ENCODE data around the gene ANP32B. TPM values are rescaled to one million over a fixed set of nuclear protein-coding genes. Genes with fewer than 3 reads are reported as not detected.

ANP32B gene
- polyA plus RNA-seq, 1 of the 3 experiments (the other 2 are of a cell fraction): 28.4 TPM

DNA sequence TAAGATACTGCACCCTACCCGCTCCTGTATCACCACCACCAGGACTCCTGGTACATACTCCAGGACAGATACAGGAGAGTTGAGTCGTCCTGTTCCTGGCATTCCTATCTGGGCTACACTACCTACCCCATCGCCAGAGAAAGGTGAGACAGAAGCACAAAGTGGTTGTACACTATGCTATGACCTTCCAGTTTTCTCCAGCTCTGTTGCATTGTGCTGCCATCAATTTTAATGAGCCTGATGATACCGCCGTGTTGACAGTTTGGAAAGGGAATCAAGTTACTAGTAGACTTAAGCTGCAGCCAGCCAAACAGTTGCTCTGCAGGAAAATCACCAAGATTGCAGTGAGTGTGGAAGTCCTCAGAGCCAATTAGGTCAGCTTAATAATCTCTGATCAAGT lies 35.2 kb downstream of the ANP32B start (continued):
- TF ChIP-seq, protein P1, sequence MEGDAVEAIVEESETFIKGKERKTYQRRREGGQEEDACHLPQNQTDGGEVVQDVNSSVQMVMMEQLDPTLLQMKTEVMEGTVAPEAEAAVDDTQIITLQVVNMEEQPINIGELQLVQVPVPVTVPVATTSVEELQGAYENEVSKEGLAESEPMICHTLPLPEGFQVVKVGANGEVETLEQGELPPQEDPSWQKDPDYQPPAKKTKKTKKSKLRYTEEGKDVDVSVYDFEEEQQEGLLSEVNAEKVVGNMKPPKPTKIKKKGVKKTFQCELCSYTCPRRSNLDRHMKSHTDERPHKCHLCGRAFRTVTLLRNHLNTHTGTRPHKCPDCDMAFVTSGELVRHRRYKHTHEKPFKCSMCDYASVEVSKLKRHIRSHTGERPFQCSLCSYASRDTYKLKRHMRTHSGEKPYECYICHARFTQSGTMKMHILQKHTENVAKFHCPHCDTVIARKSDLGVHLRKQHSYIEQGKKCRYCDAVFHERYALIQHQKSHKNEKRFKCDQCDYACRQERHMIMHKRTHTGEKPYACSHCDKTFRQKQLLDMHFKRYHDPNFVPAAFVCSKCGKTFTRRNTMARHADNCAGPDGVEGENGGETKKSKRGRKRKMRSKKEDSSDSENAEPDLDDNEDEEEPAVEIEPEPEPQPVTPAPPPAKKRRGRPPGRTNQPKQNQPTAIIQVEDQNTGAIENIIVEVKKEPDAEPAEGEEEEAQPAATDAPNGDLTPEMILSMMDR (IDR thresholded peaks at IDR 0.05): no peak
- no peak for TF ChIP-seq TAF1 (IDR thresholded peaks at IDR 0.05; ENCODE audit: borderline replicate concordance, low read depth, low read length)
- no peak for TF ChIP-seq MEF2A (IDR thresholded peaks at IDR 0.05; ENCODE audit: borderline replicate concordance, low read depth)
- no peak for TF ChIP-seq USF1 (IDR thresholded peaks at IDR 0.05; ENCODE audit: borderline replicate concordance, low read depth)
- no peak for TF ChIP-seq RCOR1 (IDR thresholded peaks at IDR 0.05; ENCODE audit: low read length)
- TF ChIP-seq, protein P2, sequence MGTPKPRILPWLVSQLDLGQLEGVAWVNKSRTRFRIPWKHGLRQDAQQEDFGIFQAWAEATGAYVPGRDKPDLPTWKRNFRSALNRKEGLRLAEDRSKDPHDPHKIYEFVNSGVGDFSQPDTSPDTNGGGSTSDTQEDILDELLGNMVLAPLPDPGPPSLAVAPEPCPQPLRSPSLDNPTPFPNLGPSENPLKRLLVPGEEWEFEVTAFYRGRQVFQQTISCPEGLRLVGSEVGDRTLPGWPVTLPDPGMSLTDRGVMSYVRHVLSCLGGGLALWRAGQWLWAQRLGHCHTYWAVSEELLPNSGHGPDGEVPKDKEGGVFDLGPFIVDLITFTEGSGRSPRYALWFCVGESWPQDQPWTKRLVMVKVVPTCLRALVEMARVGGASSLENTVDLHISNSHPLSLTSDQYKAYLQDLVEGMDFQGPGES (IDR thresholded peaks at IDR 0.05; ENCODE audit: low read depth, low read length): no peak
- no peak for TF ChIP-seq JUND (IDR thresholded peaks at IDR 0.05)
- TF ChIP-seq GABPA (IDR thresholded peaks at IDR 0.05; ENCODE audit: low read depth): no peak
- no peak for TF ChIP-seq PBX3 (IDR thresholded peaks at IDR 0.05)
- no peak for TF ChIP-seq TEAD4 (IDR thresholded peaks at IDR 0.05; ENCODE audit: borderline replicate concordance, insufficient read depth)
- TF ChIP-seq YY1 (IDR thresholded peaks at IDR 0.05; ENCODE audit: low read depth): no peak
- no peak for TF ChIP-seq TCF12 (IDR thresholded peaks at IDR 0.05)
- TF ChIP-seq NRF1 (IDR thresholded peaks at IDR 0.05; ENCODE audit: low read depth, low read length): no peak

DNA sequence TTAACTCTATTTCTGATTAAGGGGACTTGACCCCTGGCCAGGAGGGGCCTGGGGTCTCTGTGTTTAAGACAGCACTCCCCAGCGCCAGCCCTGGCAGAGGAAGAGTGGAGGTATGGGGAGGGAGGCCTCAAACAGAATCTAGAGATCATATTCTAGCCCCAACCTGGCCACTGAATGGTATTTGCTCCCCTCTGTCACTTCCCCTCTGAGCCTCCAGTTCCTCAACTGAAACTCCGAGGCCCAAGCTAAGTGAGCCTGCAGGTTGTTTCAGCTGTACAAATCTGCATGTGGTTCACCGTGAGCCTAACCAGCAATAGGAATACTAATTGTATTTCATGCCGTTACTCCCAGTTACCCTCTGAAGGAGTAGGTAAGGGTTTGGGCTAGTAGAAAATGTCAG lies 36.0 kb downstream of the ANP32B start:
- H3K4me3 ChIP-seq (ENCODE audit: low read depth in 2 of 2, low read length in 1 of 2): no peak overlapping the region
- H3K36me3 ChIP-seq (replicated peaks in 1 of 2; ENCODE audit: control insufficient read depth in 1 of 2, insufficient read depth in 2 of 2, low read length in 1 of 2): peaks cover 39 to 40% of the 10 kb centered on the region in 2 experiments
- H2AFZ ChIP-seq (ENCODE audit: low read depth): no peak overlapping the region
- H3K27me3 ChIP-seq (ENCODE audit: insufficient read depth): no peaks in the 10 kb centered on the region
- no peak for DNase-seq
- WGBS (ENCODE audit: low lambda C conversion rate): 100% methylated on average over 4 of the region's 4 CpGs
- peaks cover 9% of the 10 kb centered on the region for H3F3A ChIP-seq (replicated peaks; ENCODE audit: insufficient read depth)
- H3K9me3 ChIP-seq: no peaks in the 10 kb centered on the region
- H3K4me1 ChIP-seq (ENCODE audit: control insufficient read depth in 1 of 2, insufficient read depth in 2 of 2, low read depth in 1 of 2, low read length in 1 of 2): peaks cover 0 to 16% of the 10 kb centered on the region in 2 experiments; a peak in 2 of 4 replicates
- H3K27ac ChIP-seq (ENCODE audit: low read depth in 2 of 2, low read length in 1 of 2): no peak overlapping the region
- H3K9me2 ChIP-seq: no peaks in the 10 kb centered on the region
- no peaks in the 10 kb centered on the region for H4K20me1 ChIP-seq (ENCODE audit: insufficient read depth)
- no peaks in the 10 kb centered on the region for H3K79me2 ChIP-seq (ENCODE audit: insufficient read depth)
- ChIA-PET POLR2A (interaction anchor here (0.5 kb wide), 1 partner anchor 9 kb away, joined by 3 read pairs; no protein-coding TSS in a partner anchor), CTCF (interaction anchor here (0.8 to 7.6 kb wide), 5 partner anchors 12 to 96 kb away, joined by 3 to 44 read pairs (median 4); partner anchors contain the start of gene TRMO)
- no peak overlapping the region for H3K9ac ChIP-seq
- no peak overlapping the region for H3K4me2 ChIP-seq
- TF ChIP-seq ELF1 (IDR thresholded peaks at IDR 0.05): no peak
- no peak for TF ChIP-seq SMC3 (IDR thresholded peaks at IDR 0.05; ENCODE audit: low read depth, low read length)
- no peak for TF ChIP-seq USF2 (IDR thresholded peaks at IDR 0.05; ENCODE audit: borderline replicate concordance, low read depth, low read length)
- TF ChIP-seq USF1 (IDR thresholded peaks at IDR 0.05; ENCODE audit: borderline replicate concordance, low read depth): no peak
- no peak for TF ChIP-seq RCOR1 (IDR thresholded peaks at IDR 0.05; ENCODE audit: low read length)
- TF ChIP-seq, protein P3, sequence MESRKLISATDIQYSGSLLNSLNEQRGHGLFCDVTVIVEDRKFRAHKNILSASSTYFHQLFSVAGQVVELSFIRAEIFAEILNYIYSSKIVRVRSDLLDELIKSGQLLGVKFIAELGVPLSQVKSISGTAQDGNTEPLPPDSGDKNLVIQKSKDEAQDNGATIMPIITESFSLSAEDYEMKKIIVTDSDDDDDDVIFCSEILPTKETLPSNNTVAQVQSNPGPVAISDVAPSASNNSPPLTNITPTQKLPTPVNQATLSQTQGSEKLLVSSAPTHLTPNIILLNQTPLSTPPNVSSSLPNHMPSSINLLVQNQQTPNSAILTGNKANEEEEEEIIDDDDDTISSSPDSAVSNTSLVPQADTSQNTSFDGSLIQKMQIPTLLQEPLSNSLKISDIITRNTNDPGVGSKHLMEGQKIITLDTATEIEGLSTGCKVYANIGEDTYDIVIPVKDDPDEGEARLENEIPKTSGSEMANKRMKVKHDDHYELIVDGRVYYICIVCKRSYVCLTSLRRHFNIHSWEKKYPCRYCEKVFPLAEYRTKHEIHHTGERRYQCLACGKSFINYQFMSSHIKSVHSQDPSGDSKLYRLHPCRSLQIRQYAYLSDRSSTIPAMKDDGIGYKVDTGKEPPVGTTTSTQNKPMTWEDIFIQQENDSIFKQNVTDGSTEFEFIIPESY (IDR thresholded peaks at IDR 0.05; ENCODE audit: borderline replicate concordance, low read depth): no peak
- no peak for TF ChIP-seq PBX3 (IDR thresholded peaks at IDR 0.05)
- TF ChIP-seq, protein P2 (IDR thresholded peaks at IDR 0.05; ENCODE audit: low read depth, low read length): no peak
- TF ChIP-seq RAD21 (IDR thresholded peaks at IDR 0.05; ENCODE audit: low read length): no peak
- no peak for TF ChIP-seq RFX5 (IDR thresholded peaks at IDR 0.05; ENCODE audit: low read length)

All from SK-N-SH (cell line).